Tibial nerve (tissue), 3 donors: ENCODE measurements around the gene REXO1.

Source experiments
- CTCF ChIP-seq, 5 experiments: fragments of 200-600 bp in 3 of 5; fragments of 450-650 bp in 2 of 5; sonication (generic) in 3 of 5; IDR thresholded peaks; one replicate each; pipeline ENCODE4 v1.5.1; 2016 to 2019; ENCODE audit warnings: antibody characterized with exemption in 5 of 5, mild to moderate bottlenecking in 3 of 5, moderate library complexity in 2 of 5
- POLR2A ChIP-seq, 2 donors: fragments of 450-650 bp; IDR thresholded peaks; one replicate each; pipeline ENCODE4 v1.6.1; 2017; ENCODE audit warnings: antibody characterized with exemption in 2 of 2, mild to moderate bottlenecking in 2 of 2, moderate library complexity in 2 of 2

DNA sequence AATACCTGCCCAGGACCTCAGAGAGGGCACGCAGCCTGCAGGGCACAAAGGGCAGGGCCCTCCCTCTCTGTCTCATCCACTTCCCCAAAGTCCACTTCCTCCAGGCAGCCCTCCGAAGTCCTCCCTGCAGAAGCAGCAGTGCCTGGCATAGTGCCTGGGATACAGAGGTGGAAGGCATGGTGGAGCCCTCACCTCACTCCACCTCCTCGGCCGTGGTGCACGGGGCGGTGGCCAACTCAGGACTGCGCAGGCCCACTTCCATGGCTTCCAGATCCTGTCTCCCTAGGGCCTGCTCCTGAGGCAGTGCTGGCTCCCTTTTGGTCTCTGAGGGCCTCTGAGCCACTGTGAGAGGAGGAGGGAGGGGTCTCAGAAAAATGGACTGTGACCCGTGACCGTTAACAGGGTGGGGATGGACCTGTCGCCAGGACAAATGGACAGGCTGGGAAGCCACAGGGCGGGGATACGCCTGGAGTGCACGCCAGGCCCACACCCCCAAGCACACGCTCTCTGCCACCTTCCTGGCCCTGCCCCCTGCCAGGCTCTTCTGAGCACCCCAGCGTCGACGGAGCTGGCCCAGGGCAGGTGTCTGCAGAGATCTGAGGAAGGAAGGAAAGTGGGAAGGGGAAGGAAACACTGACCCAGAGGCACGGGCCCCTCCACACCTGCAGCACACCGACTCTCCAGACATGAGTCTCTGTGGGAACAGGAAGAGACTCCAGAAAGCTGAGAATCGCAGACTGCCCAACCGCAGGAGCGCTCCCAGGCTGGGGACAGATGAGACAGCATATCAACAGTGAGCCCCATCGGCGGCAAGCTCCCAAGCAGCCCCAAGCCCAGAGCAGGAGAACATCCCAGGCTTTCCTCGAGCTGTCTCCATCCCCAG lies 8.4 kb downstream of the REXO1 start:
- TF ChIP-seq CTCF (IDR thresholded peaks at IDR 0.05) (no peak), POLR2A (IDR thresholded peaks at IDR 0.05) (no peak)
